Measurements from ENCODE around the gene HTR2A. TPM values are rescaled to one million over a fixed set of nuclear protein-coding genes. Genes with fewer than 3 reads are reported as not detected.

HTR2A gene
- polyA plus RNA-seq, 1 donor from 2014 or later: 0.20 TPM

DNA sequence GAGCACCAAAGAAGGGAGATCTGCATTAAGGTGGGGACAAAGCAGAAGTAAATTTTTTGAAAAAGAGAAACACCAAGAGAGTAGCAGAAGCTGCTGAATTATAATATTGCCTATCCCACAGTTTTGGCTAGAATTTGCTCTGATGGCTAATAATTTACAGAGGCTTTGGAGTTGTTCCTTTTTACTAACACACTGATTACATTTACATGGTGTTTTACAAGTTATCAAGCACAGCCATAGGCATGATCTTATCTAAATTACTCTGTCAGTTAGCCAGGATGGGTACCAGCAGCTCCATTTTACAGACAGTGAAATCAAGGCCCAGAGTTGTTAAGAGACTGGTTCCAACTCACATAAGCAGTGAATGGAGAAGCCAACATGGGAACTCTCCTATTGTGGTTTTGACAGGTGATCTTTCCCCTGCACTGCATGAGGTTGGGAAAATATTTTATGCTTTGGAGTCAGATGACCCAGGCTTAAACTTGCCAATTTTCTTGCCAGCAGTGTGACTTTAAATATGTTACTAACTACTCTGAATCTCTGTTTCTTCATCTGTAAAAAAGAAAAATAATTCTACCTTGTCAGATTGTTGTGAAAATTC lies 66.3 kb downstream of the HTR2A start:
- H3K9ac ChIP-seq (ENCODE audit: low read length): no peak overlapping the region
- TF ChIP-seq MXI1 (conservative IDR thresholded peaks at IDR 0.05; ENCODE audit: poor library complexity, severe bottlenecking) (no peak), SMC3 (conservative IDR thresholded peaks at IDR 0.05; ENCODE audit: poor library complexity) (no peak), POLR2AphosphoS5 (IDR thresholded peaks at IDR 0.05) (no peak), EZH2 (IDR thresholded peaks at IDR 0.05; ENCODE audit: borderline replicate concordance, insufficient read depth, low read length, poor library complexity, severe bottlenecking) (no peak), RAD21 (conservative IDR thresholded peaks at IDR 0.05) (no peak), TAF1 (IDR thresholded peaks at IDR 0.05; ENCODE audit: low read depth) (no peak), EP300 (conservative IDR thresholded peaks at IDR 0.05; ENCODE audit: poor library complexity, severe bottlenecking) (no peak)
- TF ChIP-seq, protein P1, sequence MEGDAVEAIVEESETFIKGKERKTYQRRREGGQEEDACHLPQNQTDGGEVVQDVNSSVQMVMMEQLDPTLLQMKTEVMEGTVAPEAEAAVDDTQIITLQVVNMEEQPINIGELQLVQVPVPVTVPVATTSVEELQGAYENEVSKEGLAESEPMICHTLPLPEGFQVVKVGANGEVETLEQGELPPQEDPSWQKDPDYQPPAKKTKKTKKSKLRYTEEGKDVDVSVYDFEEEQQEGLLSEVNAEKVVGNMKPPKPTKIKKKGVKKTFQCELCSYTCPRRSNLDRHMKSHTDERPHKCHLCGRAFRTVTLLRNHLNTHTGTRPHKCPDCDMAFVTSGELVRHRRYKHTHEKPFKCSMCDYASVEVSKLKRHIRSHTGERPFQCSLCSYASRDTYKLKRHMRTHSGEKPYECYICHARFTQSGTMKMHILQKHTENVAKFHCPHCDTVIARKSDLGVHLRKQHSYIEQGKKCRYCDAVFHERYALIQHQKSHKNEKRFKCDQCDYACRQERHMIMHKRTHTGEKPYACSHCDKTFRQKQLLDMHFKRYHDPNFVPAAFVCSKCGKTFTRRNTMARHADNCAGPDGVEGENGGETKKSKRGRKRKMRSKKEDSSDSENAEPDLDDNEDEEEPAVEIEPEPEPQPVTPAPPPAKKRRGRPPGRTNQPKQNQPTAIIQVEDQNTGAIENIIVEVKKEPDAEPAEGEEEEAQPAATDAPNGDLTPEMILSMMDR (IDR thresholded peaks at IDR 0.05; ENCODE audit: poor library complexity, severe bottlenecking): no peak
- TF ChIP-seq, protein P2, sequence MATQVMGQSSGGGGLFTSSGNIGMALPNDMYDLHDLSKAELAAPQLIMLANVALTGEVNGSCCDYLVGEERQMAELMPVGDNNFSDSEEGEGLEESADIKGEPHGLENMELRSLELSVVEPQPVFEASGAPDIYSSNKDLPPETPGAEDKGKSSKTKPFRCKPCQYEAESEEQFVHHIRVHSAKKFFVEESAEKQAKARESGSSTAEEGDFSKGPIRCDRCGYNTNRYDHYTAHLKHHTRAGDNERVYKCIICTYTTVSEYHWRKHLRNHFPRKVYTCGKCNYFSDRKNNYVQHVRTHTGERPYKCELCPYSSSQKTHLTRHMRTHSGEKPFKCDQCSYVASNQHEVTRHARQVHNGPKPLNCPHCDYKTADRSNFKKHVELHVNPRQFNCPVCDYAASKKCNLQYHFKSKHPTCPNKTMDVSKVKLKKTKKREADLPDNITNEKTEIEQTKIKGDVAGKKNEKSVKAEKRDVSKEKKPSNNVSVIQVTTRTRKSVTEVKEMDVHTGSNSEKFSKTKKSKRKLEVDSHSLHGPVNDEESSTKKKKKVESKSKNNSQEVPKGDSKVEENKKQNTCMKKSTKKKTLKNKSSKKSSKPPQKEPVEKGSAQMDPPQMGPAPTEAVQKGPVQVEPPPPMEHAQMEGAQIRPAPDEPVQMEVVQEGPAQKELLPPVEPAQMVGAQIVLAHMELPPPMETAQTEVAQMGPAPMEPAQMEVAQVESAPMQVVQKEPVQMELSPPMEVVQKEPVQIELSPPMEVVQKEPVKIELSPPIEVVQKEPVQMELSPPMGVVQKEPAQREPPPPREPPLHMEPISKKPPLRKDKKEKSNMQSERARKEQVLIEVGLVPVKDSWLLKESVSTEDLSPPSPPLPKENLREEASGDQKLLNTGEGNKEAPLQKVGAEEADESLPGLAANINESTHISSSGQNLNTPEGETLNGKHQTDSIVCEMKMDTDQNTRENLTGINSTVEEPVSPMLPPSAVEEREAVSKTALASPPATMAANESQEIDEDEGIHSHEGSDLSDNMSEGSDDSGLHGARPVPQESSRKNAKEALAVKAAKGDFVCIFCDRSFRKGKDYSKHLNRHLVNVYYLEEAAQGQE (IDR thresholded peaks at IDR 0.05; ENCODE audit: borderline replicate concordance): no peak

DNA sequence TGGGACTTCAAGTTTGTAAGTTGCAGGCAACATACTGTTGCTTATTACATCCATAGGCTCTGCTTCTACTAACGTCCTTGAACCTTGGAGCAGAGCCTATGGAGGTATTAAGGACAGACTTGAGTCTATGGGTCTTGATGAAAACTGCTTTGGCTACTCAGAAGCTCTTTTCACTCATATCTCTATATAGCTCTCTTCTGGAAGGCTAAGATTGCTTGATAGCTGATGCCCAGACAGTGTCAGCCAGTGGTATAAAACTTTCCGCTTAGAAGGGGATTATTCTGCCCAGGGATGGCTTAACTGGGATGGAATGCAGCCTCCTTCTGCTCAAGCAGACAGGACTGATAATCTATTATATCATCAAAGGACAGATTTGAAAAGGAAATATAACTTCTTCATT lies 74.3 kb downstream of the HTR2A start:
- H2AFZ ChIP-seq (ENCODE audit: low read depth, low read length): no peak overlapping the region
- H3K9me3 ChIP-seq (ENCODE audit: low read length): no peaks in the 10 kb centered on the region
- H3K36me3 ChIP-seq (ENCODE audit: insufficient read depth, low read length): no peaks in the 10 kb centered on the region
- H3K9me2 ChIP-seq (ENCODE audit: insufficient read depth, low read length): no peaks in the 10 kb centered on the region
- no peak overlapping the region for H3K27ac ChIP-seq (ENCODE audit: low read length)
- H3K9ac ChIP-seq (ENCODE audit: low read length): no peak overlapping the region
- no peaks in the 10 kb centered on the region for H4K20me1 ChIP-seq (ENCODE audit: insufficient read depth)
- no peaks in the 10 kb centered on the region for H3K27me3 ChIP-seq (ENCODE audit: insufficient read depth, low read depth, low read length)
- TF ChIP-seq POLR2AphosphoS5 (IDR thresholded peaks at IDR 0.05): no peak
- TF ChIP-seq, protein P2 (IDR thresholded peaks at IDR 0.05; ENCODE audit: borderline replicate concordance): no peak
- TF ChIP-seq EZH2 (IDR thresholded peaks at IDR 0.05; ENCODE audit: borderline replicate concordance, insufficient read depth, low read length, poor library complexity, severe bottlenecking): no peak
- TF ChIP-seq TAF1 (IDR thresholded peaks at IDR 0.05; ENCODE audit: low read depth): no peak
- TF ChIP-seq, protein P1 (IDR thresholded peaks at IDR 0.05; ENCODE audit: poor library complexity, severe bottlenecking): no peak
- TF ChIP-seq MXI1 (conservative IDR thresholded peaks at IDR 0.05; ENCODE audit: poor library complexity, severe bottlenecking): no peak
- H3K4me2 ChIP-seq (ENCODE audit: low read length): no peak overlapping the region
- H3K4me3 ChIP-seq (ENCODE audit: low read length): no peak overlapping the region
- H3K79me2 ChIP-seq (replicated peaks; ENCODE audit: insufficient read depth, low read length): no peaks in the 10 kb centered on the region
- H3F3A ChIP-seq (ENCODE audit: insufficient read depth, low read length, poor library complexity, severe bottlenecking): no peaks in the 10 kb centered on the region

More for the DNA sequence above, 66.3 kb downstream of the HTR2A start:
- Histone ChIP-seq H3K79me2 (replicated peaks; ENCODE audit: insufficient read depth, low read length) (no peaks in the 10 kb centered on the region), H3K9me3 (ENCODE audit: low read length) (no peaks in the 10 kb centered on the region), H3K36me3 (ENCODE audit: insufficient read depth, low read length) (no peaks in the 10 kb centered on the region), H3F3A (ENCODE audit: insufficient read depth, low read length, poor library complexity, severe bottlenecking) (no peaks in the 10 kb centered on the region), H2AFZ (ENCODE audit: low read depth, low read length) (no peak overlapping the region), H3K4me2 (ENCODE audit: low read length) (no peak overlapping the region), H3K9me2 (ENCODE audit: insufficient read depth, low read length) (no peaks in the 10 kb centered on the region), H4K20me1 (ENCODE audit: insufficient read depth) (no peaks in the 10 kb centered on the region), H3K4me3 (ENCODE audit: low read length) (no peak overlapping the region), H3K27ac (ENCODE audit: low read length) (no peak overlapping the region), H3K27me3 (ENCODE audit: insufficient read depth, low read depth, low read length) (no peaks in the 10 kb centered on the region)
